HG03139 (cell line): Measurements from ENCODE around the gene CYP1A2.
A peak's percentile ranks its signal among the peaks of the same experiment; 100 is the strongest.
"Not testable (repeated sequence)": the region's sequence is repeated elsewhere in the genome, so short reads cannot be mapped to it uniquely, and the experiment has no call there.

Experiments used
- ATAC-seq: cut with Tn5 transposase; IDR thresholded peaks from one replicate; pipeline ENCODE4 v1.9.1; 2021; ENCODE audit not compliant: unreplicated experiment

The CYP1A2 gene

GRCh38 chr15:74775894-74776293, 27.2 kb downstream of the CYP1A2 start:
- ATAC-seq, result no peak

GRCh38 chr15:74776821-74777768, 28.4 kb downstream of the CYP1A2 start:
- peak; percentile 32 for ATAC-seq

GRCh38 chr15:74777769-74778598, 29.3 kb downstream of the CYP1A2 start:
- ATAC-seq, result no peak

GRCh38 chr15:74778599-74778970, 29.9 kb downstream of the CYP1A2 start:
- ATAC-seq, result no peak

- no peak for ATAC-seq
Measured at GRCh38 chr15:74779162-74779648, 30.6 kb downstream of the CYP1A2 start.

GRCh38 chr15:74780523-74781430, 32.1 kb downstream of the CYP1A2 start:
- no peak for ATAC-seq

GRCh38 chr15:74781431-74782258, 33.0 kb downstream of the CYP1A2 start, which contains the start of gene CSK:
CSK (plus strand) TSS chr15:74782080; CDS start chr15:74798298, 16,218 bp downstream.
- ATAC-seq, result no peak

- ATAC-seq, result no peak
Measured at GRCh38 chr15:74782259-74783071, 33.8 kb downstream of the CYP1A2 start.

- no peak for ATAC-seq
Measured at GRCh38 chr15:74783072-74783807, 34.6 kb downstream of the CYP1A2 start.

GRCh38 chr15:74783808-74784175, 35.1 kb downstream of the CYP1A2 start:
- ATAC-seq, result no peak

- ATAC-seq, result no peak
Measured at GRCh38 chr15:74784426-74785193, 36.0 kb downstream of the CYP1A2 start.

GRCh38 chr15:74785194-74786032, 36.8 kb downstream of the CYP1A2 start:
- ATAC-seq, result no peak

GRCh38 chr15:74786081-74786480, 37.4 kb downstream of the CYP1A2 start:
- not testable (repeated sequence) for ATAC-seq

- no peak for ATAC-seq
Measured at GRCh38 chr15:74786551-74787165, 38.0 kb downstream of the CYP1A2 start.

- ATAC-seq, result peak; percentile 37
Measured at GRCh38 chr15:74787251-74788041, 38.8 kb downstream of the CYP1A2 start.
